ENCODE data around the gene IFT57. TPM values are rescaled to one million over a fixed set of nuclear protein-coding genes. Genes with fewer than 3 reads are reported as not detected.

IFT57 gene
- total RNA-seq, 1 donor from 2014 or later: 27.5 TPM

DNA sequence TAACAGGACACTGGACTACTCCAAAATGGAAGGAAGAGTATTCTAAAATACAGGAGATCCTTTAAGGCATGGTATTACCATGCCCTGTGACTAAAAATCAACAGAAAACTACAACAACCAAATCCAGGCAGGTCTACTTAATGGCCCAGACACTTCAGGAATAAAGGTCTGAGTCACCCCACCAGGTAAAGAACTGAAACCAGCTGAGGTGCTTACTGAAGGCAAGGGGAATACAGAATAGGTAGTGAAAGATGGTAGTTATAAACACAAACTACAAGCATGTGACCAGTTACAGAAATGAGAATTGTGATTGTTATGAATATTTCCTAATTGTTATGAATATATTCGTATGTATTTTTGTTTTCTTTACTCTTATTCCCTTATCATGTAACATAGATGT lies 13.4 kb downstream of the IFT57 start:
- Histone ChIP-seq H3K9me3 (ENCODE audit: insufficient read depth, low read depth, low read length) (no peaks in the 10 kb centered on the region), H3K4me1 (ENCODE audit: insufficient read depth, low read length) (no peaks in the 10 kb centered on the region), H3K36me3 (ENCODE audit: insufficient read depth, low read length) (peaks cover 7% of the 10 kb centered on the region), H3K9ac (ENCODE audit: low read length) (no peak overlapping the region), H3K4me3 (ENCODE audit: insufficient read depth, low read depth, low read length) (no peak overlapping the region), H3K27ac (ENCODE audit: low read depth, low read length) (no peak overlapping the region), H3K4me2 (ENCODE audit: low read length) (no peak overlapping the region), H3K79me2 (ENCODE audit: insufficient read depth, low read length) (no peaks in the 10 kb centered on the region), H4K20me1 (ENCODE audit: insufficient read depth, low read length) (no peaks in the 10 kb centered on the region), H2AFZ (ENCODE audit: low read depth, low read length) (no peak overlapping the region), H3K27me3 (ENCODE audit: insufficient read depth, low read length) (no peaks in the 10 kb centered on the region)
- Mint-ChIP-seq H3K36me3 (ENCODE audit: low read depth, unreplicated experiment) (peaks cover 2% of the 10 kb centered on the region), H3K9me3 (ENCODE audit: unreplicated experiment) (no peaks in the 10 kb centered on the region), H3K4me1 (ENCODE audit: low read depth, unreplicated experiment) (no peaks in the 10 kb centered on the region), H3K27me3 (ENCODE audit: low read depth, unreplicated experiment) (no peaks in the 10 kb centered on the region), H3K4me3 (ENCODE audit: unreplicated experiment) (no peak overlapping the region), H3K27ac (ENCODE audit: unreplicated experiment) (no peak overlapping the region)
- no peak for FAIRE-seq
- DNase-seq (ENCODE audit: low read depth): no peak
- TF ChIP-seq, protein P1, sequence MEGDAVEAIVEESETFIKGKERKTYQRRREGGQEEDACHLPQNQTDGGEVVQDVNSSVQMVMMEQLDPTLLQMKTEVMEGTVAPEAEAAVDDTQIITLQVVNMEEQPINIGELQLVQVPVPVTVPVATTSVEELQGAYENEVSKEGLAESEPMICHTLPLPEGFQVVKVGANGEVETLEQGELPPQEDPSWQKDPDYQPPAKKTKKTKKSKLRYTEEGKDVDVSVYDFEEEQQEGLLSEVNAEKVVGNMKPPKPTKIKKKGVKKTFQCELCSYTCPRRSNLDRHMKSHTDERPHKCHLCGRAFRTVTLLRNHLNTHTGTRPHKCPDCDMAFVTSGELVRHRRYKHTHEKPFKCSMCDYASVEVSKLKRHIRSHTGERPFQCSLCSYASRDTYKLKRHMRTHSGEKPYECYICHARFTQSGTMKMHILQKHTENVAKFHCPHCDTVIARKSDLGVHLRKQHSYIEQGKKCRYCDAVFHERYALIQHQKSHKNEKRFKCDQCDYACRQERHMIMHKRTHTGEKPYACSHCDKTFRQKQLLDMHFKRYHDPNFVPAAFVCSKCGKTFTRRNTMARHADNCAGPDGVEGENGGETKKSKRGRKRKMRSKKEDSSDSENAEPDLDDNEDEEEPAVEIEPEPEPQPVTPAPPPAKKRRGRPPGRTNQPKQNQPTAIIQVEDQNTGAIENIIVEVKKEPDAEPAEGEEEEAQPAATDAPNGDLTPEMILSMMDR (IDR thresholded peaks at IDR 0.05; ENCODE audit: insufficient read depth, low read depth, low read length): no peak
- no peak for TF ChIP-seq EZH2 (IDR thresholded peaks at IDR 0.05; ENCODE audit: insufficient read depth, low read length)

GRCh38 chr3:108202834-108203233 lies 19.4 kb downstream of the IFT57 start:
- Histone ChIP-seq H3K4me1 (ENCODE audit: insufficient read depth, low read length) (no peaks in the 10 kb centered on the region), H3K9ac (ENCODE audit: low read length) (no peak overlapping the region), H3K27me3 (ENCODE audit: insufficient read depth, low read length) (no peaks in the 10 kb centered on the region), H2AFZ (ENCODE audit: low read depth, low read length) (no peak overlapping the region), H3K4me2 (ENCODE audit: low read length) (no peak overlapping the region), H4K20me1 (ENCODE audit: insufficient read depth, low read length) (no peaks in the 10 kb centered on the region), H3K36me3 (ENCODE audit: insufficient read depth, low read length) (peaks cover 7% of the 10 kb centered on the region), H3K79me2 (ENCODE audit: insufficient read depth, low read length) (no peaks in the 10 kb centered on the region), H3K4me3 (ENCODE audit: insufficient read depth, low read depth, low read length) (no peak overlapping the region), H3K27ac (ENCODE audit: low read depth, low read length) (no peak overlapping the region), H3K9me3 (ENCODE audit: insufficient read depth, low read depth, low read length) (no peaks in the 10 kb centered on the region)
- no peak overlapping the region for H3K4me3 Mint-ChIP-seq (ENCODE audit: unreplicated experiment)
- no peaks in the 10 kb centered on the region for H3K27me3 Mint-ChIP-seq (ENCODE audit: low read depth, unreplicated experiment)
- no peak for FAIRE-seq
- TF ChIP-seq EZH2 (IDR thresholded peaks at IDR 0.05; ENCODE audit: insufficient read depth, low read length): no peak
- TF ChIP-seq, protein P1 (IDR thresholded peaks at IDR 0.05; ENCODE audit: insufficient read depth, low read depth, low read length): no peak
- no peaks in the 10 kb centered on the region for H3K9me3 Mint-ChIP-seq (ENCODE audit: unreplicated experiment)
- peaks cover 17% of the 10 kb centered on the region for H3K4me1 Mint-ChIP-seq (ENCODE audit: low read depth, unreplicated experiment)
- H3K27ac Mint-ChIP-seq (ENCODE audit: unreplicated experiment): no peak overlapping the region
- peaks cover 2% of the 10 kb centered on the region for H3K36me3 Mint-ChIP-seq (ENCODE audit: low read depth, unreplicated experiment)
- DNase-seq (ENCODE audit: low read depth): peak; percentile 48

DNA sequence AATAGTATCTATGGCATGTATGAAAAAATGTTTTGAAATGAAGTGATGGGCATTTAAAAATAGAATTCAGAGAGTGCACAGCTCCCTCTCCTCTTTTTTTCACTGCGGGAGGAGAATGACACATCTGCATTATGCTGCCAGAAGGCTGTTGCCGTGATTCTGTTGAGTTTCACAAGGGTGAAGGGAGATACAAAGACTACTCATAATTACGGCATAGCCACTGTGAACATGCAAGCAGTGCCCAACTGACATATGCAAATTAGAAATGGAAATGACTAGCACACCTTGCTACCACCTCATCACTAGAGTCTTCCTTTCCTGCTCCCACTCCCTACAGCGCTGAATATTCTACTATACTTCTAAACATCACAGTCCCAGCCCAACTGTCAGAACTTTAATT lies 20.1 kb downstream of the IFT57 start:
- no peak for FAIRE-seq
- no peak overlapping the region for H2AFZ ChIP-seq (ENCODE audit: low read depth, low read length)
- H3K27me3 ChIP-seq (ENCODE audit: insufficient read depth, low read length): no peaks in the 10 kb centered on the region
- no peaks in the 10 kb centered on the region for H3K4me1 ChIP-seq (ENCODE audit: insufficient read depth, low read length)
- H3K79me2 ChIP-seq (ENCODE audit: insufficient read depth, low read length): no peaks in the 10 kb centered on the region
- Mint-ChIP-seq H3K27me3 (ENCODE audit: low read depth, unreplicated experiment) (no peaks in the 10 kb centered on the region), H3K36me3 (ENCODE audit: low read depth, unreplicated experiment) (peaks cover 2% of the 10 kb centered on the region), H3K27ac (ENCODE audit: unreplicated experiment) (no peak overlapping the region), H3K4me1 (ENCODE audit: low read depth, unreplicated experiment) (peaks cover 17% of the 10 kb centered on the region), H3K4me3 (ENCODE audit: unreplicated experiment) (no peak overlapping the region), H3K9me3 (ENCODE audit: unreplicated experiment) (no peaks in the 10 kb centered on the region)
- no peak for TF ChIP-seq EZH2 (IDR thresholded peaks at IDR 0.05; ENCODE audit: insufficient read depth, low read length)
- TF ChIP-seq, protein P1 (IDR thresholded peaks at IDR 0.05; ENCODE audit: insufficient read depth, low read depth, low read length): no peak
- H3K9ac ChIP-seq (ENCODE audit: low read length): no peak overlapping the region
- H3K9me3 ChIP-seq (ENCODE audit: insufficient read depth, low read depth, low read length): no peaks in the 10 kb centered on the region
- no peak overlapping the region for H3K27ac ChIP-seq (ENCODE audit: low read depth, low read length)
- H4K20me1 ChIP-seq (ENCODE audit: insufficient read depth, low read length): no peaks in the 10 kb centered on the region
- peaks cover 5% of the 10 kb centered on the region for H3K36me3 ChIP-seq (ENCODE audit: insufficient read depth, low read length)
- H3K4me2 ChIP-seq (ENCODE audit: low read length): peak overlapping the region; percentile 2
- H3K4me3 ChIP-seq (ENCODE audit: insufficient read depth, low read depth, low read length): no peak overlapping the region
- peak; percentile 71 for DNase-seq (ENCODE audit: low read depth)
